ENCODE measurements around the gene CD96. TPM values are rescaled to one million over a fixed set of nuclear protein-coding genes. Genes with fewer than 3 reads are reported as not detected.
"Not testable (repeated sequence)": the region's sequence is repeated elsewhere in the genome, so short reads cannot be mapped to it uniquely, and the experiment has no call there.

CD96 gene
- total RNA-seq, 4 donors from 2014 or later, result 3.8 to 5.0 (median 4.2) TPM

GRCh38 chr3:111616417-111617105, 74.6 kb downstream of the CD96 start:
- TF ChIP-seq, protein P1, sequence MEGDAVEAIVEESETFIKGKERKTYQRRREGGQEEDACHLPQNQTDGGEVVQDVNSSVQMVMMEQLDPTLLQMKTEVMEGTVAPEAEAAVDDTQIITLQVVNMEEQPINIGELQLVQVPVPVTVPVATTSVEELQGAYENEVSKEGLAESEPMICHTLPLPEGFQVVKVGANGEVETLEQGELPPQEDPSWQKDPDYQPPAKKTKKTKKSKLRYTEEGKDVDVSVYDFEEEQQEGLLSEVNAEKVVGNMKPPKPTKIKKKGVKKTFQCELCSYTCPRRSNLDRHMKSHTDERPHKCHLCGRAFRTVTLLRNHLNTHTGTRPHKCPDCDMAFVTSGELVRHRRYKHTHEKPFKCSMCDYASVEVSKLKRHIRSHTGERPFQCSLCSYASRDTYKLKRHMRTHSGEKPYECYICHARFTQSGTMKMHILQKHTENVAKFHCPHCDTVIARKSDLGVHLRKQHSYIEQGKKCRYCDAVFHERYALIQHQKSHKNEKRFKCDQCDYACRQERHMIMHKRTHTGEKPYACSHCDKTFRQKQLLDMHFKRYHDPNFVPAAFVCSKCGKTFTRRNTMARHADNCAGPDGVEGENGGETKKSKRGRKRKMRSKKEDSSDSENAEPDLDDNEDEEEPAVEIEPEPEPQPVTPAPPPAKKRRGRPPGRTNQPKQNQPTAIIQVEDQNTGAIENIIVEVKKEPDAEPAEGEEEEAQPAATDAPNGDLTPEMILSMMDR (IDR thresholded peaks at IDR 0.05), result no peak
- ATAC-seq (ENCODE audit: low FRiP score), result no peak
- no peak for DNase-seq (ENCODE audit: low spot score)

GRCh38 chr3:111617406-111617805, 75.4 kb downstream of the CD96 start:
- DNase-seq (ENCODE audit: low spot score) (no peak), ATAC-seq (ENCODE audit: low FRiP score) (no peak)
- TF ChIP-seq, protein P1 (IDR thresholded peaks at IDR 0.05), result no peak

DNA sequence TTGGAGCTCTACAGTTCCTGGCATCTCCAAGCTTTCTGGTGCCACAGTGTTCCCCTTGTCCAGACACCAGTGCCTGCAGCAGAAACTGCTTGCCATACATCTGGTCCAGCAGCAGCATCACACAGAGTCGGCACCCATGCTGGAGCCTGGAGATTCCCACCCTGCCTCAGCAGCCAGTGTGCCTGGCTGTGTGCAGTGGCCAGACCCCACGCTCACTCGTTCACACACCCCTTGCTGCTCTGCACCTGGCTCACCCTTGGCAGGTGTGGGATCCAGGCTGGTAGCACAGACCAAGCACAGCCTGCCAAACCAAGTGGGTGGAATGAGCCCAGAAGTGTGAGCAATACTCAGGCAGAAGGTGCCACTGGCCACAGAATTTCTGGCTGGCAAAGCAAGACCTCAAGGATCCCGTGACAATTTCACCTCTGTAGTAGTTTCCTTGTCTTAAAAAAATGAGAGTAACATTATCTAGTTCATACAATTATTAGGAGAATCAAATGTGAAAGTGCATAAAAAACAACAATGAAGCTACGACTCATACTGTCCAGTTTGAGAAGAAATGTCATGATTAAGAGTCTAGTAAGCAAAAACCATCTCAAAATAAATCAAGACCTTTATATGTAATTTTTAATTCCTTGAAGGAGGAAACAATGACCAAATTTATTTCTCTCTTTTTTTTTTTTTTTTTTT, 76.1 kb downstream of the CD96 start:
- TF ChIP-seq, protein P1 (IDR thresholded peaks at IDR 0.05), result no peak
- no peak for ATAC-seq (ENCODE audit: low FRiP score)

DNA sequence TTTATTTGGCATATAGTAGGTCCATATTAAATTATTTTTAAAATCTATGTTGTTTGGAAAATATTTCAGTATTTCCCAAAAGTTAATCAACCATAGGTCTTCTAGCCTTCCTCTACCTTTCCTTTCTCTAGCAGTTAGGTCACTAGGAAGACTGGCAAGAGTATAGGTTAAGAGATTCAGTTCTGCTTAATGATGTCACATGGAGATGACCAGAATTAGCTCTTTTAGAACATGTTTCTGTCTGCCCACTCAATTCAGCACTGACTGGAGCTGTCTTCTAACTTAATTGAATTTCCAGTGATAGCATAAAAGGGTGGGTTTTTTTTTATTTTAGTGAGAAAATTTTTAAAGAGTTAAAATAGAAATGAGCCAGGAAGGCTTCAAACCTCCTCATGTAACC, 76.9 kb downstream of the CD96 start:
- no peak for DNase-seq (ENCODE audit: low spot score)

More for the DNA sequence above, 76.1 kb downstream of the CD96 start:
- DNase-seq (ENCODE audit: low spot score), result no peak

GRCh38 chr3:111619833-111620232, 77.8 kb downstream of the CD96 start:
- no peak for ATAC-seq (ENCODE audit: low FRiP score)
- TF ChIP-seq, protein P1 (IDR thresholded peaks at IDR 0.05), result no peak
- no peak for DNase-seq (ENCODE audit: low spot score)

More for the DNA sequence above, 76.9 kb downstream of the CD96 start:
- no peak for ATAC-seq (ENCODE audit: low FRiP score)
- TF ChIP-seq, protein P1 (IDR thresholded peaks at IDR 0.05), result no peak

GRCh38 chr3:111621535-111621934, 79.5 kb downstream of the CD96 start:
- no peak for DNase-seq (ENCODE audit: low spot score)
- TF ChIP-seq, protein P1 (IDR thresholded peaks at IDR 0.05), result no peak
- no peak for ATAC-seq (ENCODE audit: low FRiP score)

- TF ChIP-seq, protein P1 (IDR thresholded peaks at IDR 0.05), result no peak
- ATAC-seq (ENCODE audit: low FRiP score) (no peak), DNase-seq (ENCODE audit: low spot score) (no peak)
These were observed 85.1 kb downstream of the CD96 start for GRCh38 chr3:111627092-111627491.

- not testable (repeated sequence) for DNase-seq (ENCODE audit: low spot score); ATAC-seq (ENCODE audit: low FRiP score)
These were observed 87.0 kb downstream of the CD96 start for GRCh38 chr3:111629018-111629417.

GRCh38 chr3:111630638-111631037, 88.6 kb downstream of the CD96 start:
- ATAC-seq (ENCODE audit: low FRiP score); DNase-seq (ENCODE audit: low spot score): not testable (repeated sequence)
